Airway epithelial cell (primary cell): ENCODE measurements around the gene C2CD4B. TPM values are rescaled to one million over a fixed set of nuclear protein-coding genes. Genes with fewer than 3 reads are reported as not detected.

Experiments used
- total RNA-seq: library from RNA; depleted of rRNA; stranded (reverse); fragments of >200 nt; gene quantifications from 2 replicates; pipeline ENCODE4 v1.2.3, GENCODE V29; 2015

Gene C2CD4B
- total RNA-seq = 0.56 TPM in 1 of 2 replicates, not detected in the other

GRCh38 chr15:62165104-62165792 lies at the start of gene C2CD4B:
TSS of gene C2CD4B (minus strand) at chr15:62165285. CDS start at chr15:62164984, 301 bp downstream.

Other genes starting within 250 kb of the C2CD4B start
- 14.9 and 19.1 TPM in 2 replicates for gene VPS13C, start 104.8 kb downstream of the C2CD4B start, total RNA-seq
- gene C2CD4A, start 98.3 kb downstream of the C2CD4B start, total RNA-seq = 1.3 and 2.1 TPM in 2 replicates
- 1.3 and 1.4 TPM in 2 replicates for gene TLN2, start 225.3 kb upstream of the C2CD4B start, total RNA-seq